GM12878 (cell line): ENCODE results near the gene MYO6. TPM values are rescaled to one million over a fixed set of nuclear protein-coding genes. Genes with fewer than 3 reads are reported as not detected.

Experiments
- ATAC-seq: fragments of 200-7000 bp; cut with Tn5 transposase; 3 replicates; pipeline ENCODE4 v1.9.1; 2020; ENCODE audit warnings: mild to moderate bottlenecking, moderate library complexity
- BruUV-seq: library from RNA; stranded (reverse); fragments of 400-500 nt; replicated peaks from 2 replicates; lab custom pipeline; 2021; lab: Mats Ljungman, UMichigan
- CTCF ChIA-PET: fragments of 300-600 bp; sonication (Branson Sonifier 250); formaldehyde crosslinking; extraction: SDS; loops from one replicate; lab custom pipeline; 2021; ENCODE audit warnings: inconsistent platforms; lab: Yijun Ruan, JAX
- POLR2A ChIA-PET: fragments of 350-600 bp; formaldehyde crosslinking; extraction: SDS; loops from one replicate; lab custom pipeline; 2021; ENCODE audit warnings: inconsistent platforms; lab: Charles Lee
- RAD21 ChIA-PET: fragments of 300-600 bp; sonication (Branson Sonifier 250); formaldehyde crosslinking; loops from one replicate; lab custom pipeline; 2023; ENCODE audit warnings: antibody characterized with exemption; ENCODE audit not compliant: unreplicated experiment; lab: Charles Lee
- SMC1A ChIA-PET: fragments of 300-600 bp; sonication (Branson Sonifier 250); formaldehyde crosslinking; loops from one replicate; lab custom pipeline; 2023; ENCODE audit not compliant: unreplicated experiment, uncharacterized antibody; lab: Charles Lee
- DNase-seq: peaks from one replicate; pipeline ENCODE4 v3.0.0-alpha.2; 2011; ENCODE audit warnings: low read depth, low spot score
- FAIRE-seq: peaks from 3 replicates; lab custom pipeline; 2011; peaks lifted over from hg19 to GRCh38; lab: Jason Lieb, UNC
- H2AFZ ChIP-seq: 2 replicates; pipeline ENCODE4 v1.6.0; 2011; ENCODE audit warnings: low read depth, low read length, control low read depth; ENCODE audit not compliant: control insufficient read depth
- H3K27ac ChIP-seq: 2 replicates; pipeline ENCODE4 v1.5.1; 2011; ENCODE audit warnings: control low read depth; ENCODE audit not compliant: control insufficient read depth, insufficient read depth
- H3K27me3 ChIP-seq, 2 experiments: replicated peaks in 1 of 2; 2 replicates each; pipeline versions ENCODE4 v1.6.0 to v1.6.1; 2011; ENCODE audit warnings: low read length in 1 of 2; ENCODE audit not compliant: control insufficient read depth in 2 of 2, insufficient read depth in 2 of 2
- H3K36me3 ChIP-seq, 2 experiments: 2 replicates each; pipeline ENCODE4 v1.5.1; 2011; ENCODE audit warnings: low read length in 1 of 2; ENCODE audit not compliant: control insufficient read depth in 2 of 2, insufficient read depth in 2 of 2
- H3K4me1 ChIP-seq: 2 replicates; pipeline ENCODE4 v1.6.1; 2011; ENCODE audit warnings: mild to moderate bottlenecking, low read length, moderate library complexity, mixed read lengths; ENCODE audit not compliant: control insufficient read depth, insufficient read depth
- H3K4me2 ChIP-seq: 2 replicates; pipeline ENCODE4 v1.6.0; 2011; ENCODE audit warnings: control low read depth; ENCODE audit not compliant: control insufficient read depth, insufficient read depth
- H3K4me3 ChIP-seq: fragments of 200-600 bp; sonication (generic); 2 replicates; pipeline ENCODE4 v1.5.1; 2016
- H3K79me2 ChIP-seq: 2 replicates; pipeline ENCODE4 v1.6.0; 2011; ENCODE audit warnings: low read length; ENCODE audit not compliant: control insufficient read depth, insufficient read depth
- H3K9ac ChIP-seq: 2 replicates; pipeline ENCODE4 v1.8.0; 2011; ENCODE audit warnings: low read length, control low read depth, mixed read lengths; ENCODE audit not compliant: control insufficient read depth, insufficient read depth
- H3K9me3 ChIP-seq: replicated peaks from 3 replicates; pipeline ENCODE4 v1.5.1; 2011; ENCODE audit warnings: mild to moderate bottlenecking, low read length; ENCODE audit not compliant: control insufficient read depth, insufficient read depth
- H4K20me1 ChIP-seq: 2 replicates; pipeline ENCODE4 v1.6.0; 2011; ENCODE audit not compliant: control insufficient read depth, insufficient read depth
- BHLHE40 ChIP-seq, 2 experiments: fragments of 450-650 bp in 1 of 2; IDR thresholded peaks; 2 replicates each; pipeline ENCODE4 v1.6.1; 2011 to 2017; ENCODE audit warnings: low read depth in 2 of 2, borderline replicate concordance in 1 of 2, improper control_type of control experiment in 1 of 2, low read length in 1 of 2, mild to moderate bottlenecking in 1 of 2
- WGBS: methylation state at CpG from one replicate; pipeline ENCODE4 v1.1.6; 2016; ENCODE audit warnings: low lambda C conversion rate; ENCODE audit not compliant: insufficient replicate concordance, insufficient coverage; ENCODE audit errors: missing lambda C conversion rate; 5-methylcytosine and 5-hydroxymethylcytosine counted together
- in situ Hi-C: fragments of 300-500 bp; cut with MboI; formaldehyde crosslinking; loops from 9 replicates; pipeline ENCODE4 v1.14.3; 2018; ENCODE audit warnings: mixed read lengths
- intact Hi-C: fragments of 100-400 bp; cut with micrococcal nuclease; formaldehyde crosslinking; loops from one replicate; pipeline ENCODE4 v1.14.2; 2022; ENCODE audit not compliant: unreplicated experiment
- polyA plus RNA-seq, 11 experiments: library from polyadenylated mRNA; depleted of rRNA in 4 of 11; unstranded in 6 of 11; stranded (reverse) in 5 of 11; fragments of >200 nt; fragmentation: Nextera tagmentation in 4 of 11; fragmentation: Illumina TruSeq in 1 of 11; extraction: Ambion mirVana in 4 of 11; extraction: Trizol in 1 of 11; gene quantifications; 1 replicate in 1 of 11; 2 replicates in 10 of 11; pipeline versions ENCODE4 v1.2.1 to v1.2.3, GENCODE V29; 2011 to 2016; ENCODE audit warnings: inconsistent platforms in 2 of 11, missing spikeins in 2 of 11, low read depth in 1 of 11
- total RNA-seq, 4 experiments: library from RNA; depleted of rRNA in 3 of 4; stranded (reverse); fragments of >200 nt in 3 of 4; fragmentation: Illumina TruSeq in 1 of 4; extraction: Trizol in 1 of 4; gene quantifications; 2 replicates each; pipeline versions ENCODE4 v1.2.1 to v1.2.3, GENCODE V29; 2013 to 2021
- TF ChIP-seq, protein P1 (sequence below): fragments of 150-350 bp; IDR thresholded peaks from 2 replicates; pipeline ENCODE4 v1.6.1; 2016; ENCODE audit warnings: low read depth, low read length

MYO6 gene
- total and polyA plus RNA-seq, 10 of the 15 experiments (the other 5 are each of a cell fraction or from before 2014, with no cell fraction given), result 7.9 to 30.4 (median 16.8) TPM

DNA sequence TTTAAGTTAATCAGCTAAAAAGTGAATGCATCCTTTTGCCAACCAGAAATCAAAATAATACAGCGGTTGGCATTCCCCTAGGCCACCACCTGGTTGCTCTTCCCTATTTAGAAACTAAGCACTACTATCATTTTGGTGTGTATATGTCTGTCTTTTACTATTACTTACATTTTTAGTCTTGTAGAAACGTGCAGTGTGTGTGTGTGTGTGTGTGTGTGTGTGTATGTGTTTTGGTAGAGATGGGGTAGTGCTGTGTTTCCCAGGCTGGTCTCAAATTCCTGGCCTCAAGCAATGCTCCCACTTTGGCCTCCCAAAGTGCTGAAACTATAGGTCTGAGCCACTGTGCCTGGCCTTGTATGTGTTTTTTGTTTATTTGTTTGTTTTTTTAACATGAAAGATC is 27.4 kb downstream of the MYO6 start:
- no peak overlapping the region for H3K4me2 ChIP-seq
- TF ChIP-seq, protein P1, sequence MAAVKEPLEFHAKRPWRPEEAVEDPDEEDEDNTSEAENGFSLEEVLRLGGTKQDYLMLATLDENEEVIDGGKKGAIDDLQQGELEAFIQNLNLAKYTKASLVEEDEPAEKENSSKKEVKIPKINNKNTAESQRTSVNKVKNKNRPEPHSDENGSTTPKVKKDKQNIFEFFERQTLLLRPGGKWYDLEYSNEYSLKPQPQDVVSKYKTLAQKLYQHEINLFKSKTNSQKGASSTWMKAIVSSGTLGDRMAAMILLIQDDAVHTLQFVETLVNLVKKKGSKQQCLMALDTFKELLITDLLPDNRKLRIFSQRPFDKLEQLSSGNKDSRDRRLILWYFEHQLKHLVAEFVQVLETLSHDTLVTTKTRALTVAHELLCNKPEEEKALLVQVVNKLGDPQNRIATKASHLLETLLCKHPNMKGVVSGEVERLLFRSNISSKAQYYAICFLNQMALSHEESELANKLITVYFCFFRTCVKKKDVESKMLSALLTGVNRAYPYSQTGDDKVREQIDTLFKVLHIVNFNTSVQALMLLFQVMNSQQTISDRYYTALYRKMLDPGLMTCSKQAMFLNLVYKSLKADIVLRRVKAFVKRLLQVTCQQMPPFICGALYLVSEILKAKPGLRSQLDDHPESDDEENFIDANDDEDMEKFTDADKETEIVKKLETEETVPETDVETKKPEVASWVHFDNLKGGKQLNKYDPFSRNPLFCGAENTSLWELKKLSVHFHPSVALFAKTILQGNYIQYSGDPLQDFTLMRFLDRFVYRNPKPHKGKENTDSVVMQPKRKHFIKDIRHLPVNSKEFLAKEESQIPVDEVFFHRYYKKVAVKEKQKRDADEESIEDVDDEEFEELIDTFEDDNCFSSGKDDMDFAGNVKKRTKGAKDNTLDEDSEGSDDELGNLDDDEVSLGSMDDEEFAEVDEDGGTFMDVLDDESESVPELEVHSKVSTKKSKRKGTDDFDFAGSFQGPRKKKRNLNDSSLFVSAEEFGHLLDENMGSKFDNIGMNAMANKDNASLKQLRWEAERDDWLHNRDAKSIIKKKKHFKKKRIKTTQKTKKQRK, result no peak
- peak in 1 of 2 experiments; percentile 62; a peak in 1 of 4 replicates for TF ChIP-seq BHLHE40 (IDR thresholded peaks at IDR 0.05; ENCODE audit: borderline replicate concordance in 1 of 2, low read depth in 2 of 2, low read length in 1 of 2)
- no peaks in the 10 kb centered on the region for H3K27me3 ChIP-seq
- ChIA-PET SMC1A (interaction anchor here (1.2 to 1.5 kb wide), 3 partner anchors 9 to 12 kb away, joined by 3 to 4 read pairs (median 4); no protein-coding TSS in a partner anchor), POLR2A (interaction anchor here (1.0 kb wide), 1 partner anchor 9 kb away, joined by 3 read pairs; no protein-coding TSS in a partner anchor), CTCF (interaction anchor here (1.4 kb wide), 1 partner anchor 18 kb away, joined by 3 read pairs; no protein-coding TSS in a partner anchor), RAD21 (no interaction called here)
- H3K4me1 ChIP-seq, result no peaks in the 10 kb centered on the region
- ATAC-seq (peak; percentile 48), DNase-seq (no peak), FAIRE-seq (no peak)
- BruUV-seq, result no TSS peak
- H3K79me2 ChIP-seq, result no peaks in the 10 kb centered on the region
- WGBS, result 48% methylated on average over 2 of the region's 2 CpGs
- no peaks in the 10 kb centered on the region for H3K9me3 ChIP-seq
- in situ Hi-C loops, result no loop called here
- H2AFZ ChIP-seq, result no peak overlapping the region
- no peaks in the 10 kb centered on the region for H4K20me1 ChIP-seq
- intact Hi-C loops, result no loop called here
- H3K4me3 ChIP-seq, result no peak overlapping the region
- no peaks in the 10 kb centered on the region for H3K36me3 ChIP-seq
- no peak overlapping the region for H3K9ac ChIP-seq
- H3K27ac ChIP-seq, result no peak overlapping the region
